Activated CD8-positive, alpha-beta T cell treated with anti-CD3 and anti-CD28 coated beads for 36 hours (primary cell): Measurements from ENCODE around the gene CD46. TPM values are rescaled to one million over a fixed set of nuclear protein-coding genes. Genes with fewer than 3 reads are reported as not detected.
"Not testable (repeated sequence)": the region's sequence is repeated elsewhere in the genome, so short reads cannot be mapped to it uniquely, and the experiment has no call there.

Experiments used
- ATAC-seq: fragments of 200-7000 bp; cut with Tn5 transposase; one replicate; pipeline ENCODE4 v1.10.0; 2021; ENCODE audit warnings: mild to moderate bottlenecking, moderate library complexity
- CTCF ChIA-PET: fragments of 350-600 bp; sonication (Branson Sonifier 250); formaldehyde crosslinking; loops from one replicate; lab custom pipeline; 2021; ENCODE audit warnings: antibody characterized with exemption; lab: Charles Lee
- POLR2A ChIA-PET: fragments of 350-600 bp; sonication (Branson Sonifier 250); formaldehyde crosslinking; loops from one replicate; lab custom pipeline; 2021; ENCODE audit warnings: antibody characterized with exemption; lab: Charles Lee
- DNase-seq: peaks from one replicate; pipeline ENCODE4 v3.0.0-alpha.2; 2020
- H3K27ac Mint-ChIP-seq: one replicate; pipeline ENCODE4 v1.8.0; 2021; ENCODE audit warnings: mild to moderate bottlenecking, mixed read lengths
- H3K27me3 Mint-ChIP-seq: one replicate; pipeline ENCODE4 v1.8.0; 2021; ENCODE audit warnings: mixed read lengths
- H3K36me3 Mint-ChIP-seq: one replicate; pipeline ENCODE4 v1.8.0; 2021; ENCODE audit warnings: low read depth, mixed read lengths
- H3K4me1 Mint-ChIP-seq: one replicate; pipeline ENCODE4 v1.8.0; 2021; ENCODE audit warnings: low read depth, mixed read lengths
- H3K4me3 Mint-ChIP-seq: one replicate; pipeline ENCODE4 v1.8.0; 2021; ENCODE audit warnings: mild to moderate bottlenecking, moderate library complexity, mixed read lengths
- H3K9me3 Mint-ChIP-seq: one replicate; pipeline ENCODE4 v1.8.0; 2021; ENCODE audit warnings: mixed read lengths
- CTCF ChIP-seq: fragments of 200-600 bp; IDR thresholded peaks from one replicate; pipeline ENCODE4 v1.8.0; 2022; ENCODE audit warnings: antibody characterized with exemption, mild to moderate bottlenecking
- intact Hi-C: fragments of 100-400 bp; cut with micrococcal nuclease; formaldehyde crosslinking; loops from one replicate; pipeline ENCODE4 v1.10.0; 2022
- total RNA-seq, 2 experiments: library from RNA; stranded (reverse); gene quantifications; one replicate each; pipeline ENCODE4 v1.2.3, GENCODE V29; 2021

Gene CD46
- 10 to 100 TPM; 77.7 to 84.3 TPM for total RNA-seq

DNA sequence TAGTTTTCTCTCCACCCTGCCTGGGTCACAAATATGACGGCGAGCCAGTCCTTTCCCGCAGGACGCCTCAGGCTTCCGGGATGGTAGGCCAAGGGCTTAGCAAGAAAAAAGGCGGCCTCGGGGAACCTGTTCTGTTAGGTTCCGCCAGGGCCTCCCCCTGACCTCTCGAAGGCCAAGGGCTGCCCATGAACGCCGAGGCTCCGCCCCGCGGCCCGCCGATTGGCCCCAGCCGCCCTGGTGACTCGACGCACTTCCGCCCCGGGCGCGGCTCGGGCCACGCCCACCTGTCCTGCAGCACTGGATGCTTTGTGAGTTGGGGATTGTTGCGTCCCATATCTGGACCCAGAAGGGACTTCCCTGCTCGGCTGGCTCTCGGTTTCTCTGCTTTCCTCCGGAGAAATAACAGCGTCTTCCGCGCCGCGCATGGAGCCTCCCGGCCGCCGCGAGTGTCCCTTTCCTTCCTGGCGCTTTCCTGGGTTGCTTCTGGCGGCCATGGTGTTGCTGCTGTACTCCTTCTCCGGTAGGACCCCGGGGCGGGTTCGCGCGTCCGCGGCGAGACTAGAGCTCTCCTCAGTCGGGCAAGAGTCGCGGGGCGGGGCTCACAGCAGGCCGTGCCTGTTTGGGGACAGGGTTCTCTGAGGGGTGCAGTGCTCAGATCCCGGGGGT lies at the start of gene CD46:
Gene CD46 (plus strand): TSS at position 265 of the 666 bp plus-strand sequence. CDS start 159 bp downstream, at position 424.
- Mint-ChIP-seq H3K36me3 (peaks cover 14% of the 10 kb centered on the region), H3K27ac (peak within 1 kb of the TSS; percentile 98), H3K4me3 (peak within 1 kb of the TSS; percentile 98), H3K27me3 (no peaks in the 10 kb centered on the region), H3K9me3 (peaks cover 3% of the 10 kb centered on the region), H3K4me1 (peaks cover 62% of the 10 kb centered on the region)
- DNase-seq (peak; percentile 97), ATAC-seq (peak; percentile 98)
- POLR2A ChIA-PET = interaction anchor here (0.7 to 1.1 kb wide), 3 partner anchors 26 to 80 kb away, joined by 3 to 5 read pairs (median 3); no protein-coding TSS in a partner anchor
- CTCF ChIA-PET = interaction anchor here (1.4 to 2.7 kb wide), 2 partner anchors 45 to 211 kb away, joined by 4 to 8 read pairs; no protein-coding TSS in a partner anchor
- intact Hi-C loops = no loop called here
- TF ChIP-seq CTCF = no peak

GRCh38 chr1:207702317-207702716 lies 49.5 kb upstream of the CD46 start:
- no peaks in the 10 kb centered on the region for H3K36me3 Mint-ChIP-seq
- ATAC-seq = no peak
- CTCF ChIA-PET = interaction anchor here (1.0 to 2.9 kb wide), 3 partner anchors 53 to 296 kb away, joined by 3 to 11 read pairs (median 3); no protein-coding TSS in a partner anchor

GRCh38 chr1:207703712-207704111 lies 48.1 kb upstream of the CD46 start:
- no peak overlapping the region for H3K27ac Mint-ChIP-seq
- H3K36me3 Mint-ChIP-seq = no peaks in the 10 kb centered on the region
- intact Hi-C loops = no loop called here
- H3K9me3 Mint-ChIP-seq = no peaks in the 10 kb centered on the region
- TF ChIP-seq CTCF = no peak
- no peak for ATAC-seq
- POLR2A ChIA-PET = no interaction called here
- H3K4me3 Mint-ChIP-seq = no peak overlapping the region
- no peak for DNase-seq
- CTCF ChIA-PET = interaction anchor here (2.9 kb wide), 1 partner anchor 94 kb away, joined by 11 read pairs; no protein-coding TSS in a partner anchor
- H3K27me3 Mint-ChIP-seq = no peaks in the 10 kb centered on the region
- H3K4me1 Mint-ChIP-seq = no peaks in the 10 kb centered on the region

More at GRCh38 chr1:207702317-207702716, 49.5 kb upstream of the CD46 start:
- no peaks in the 10 kb centered on the region for H3K27me3 Mint-ChIP-seq
- no peaks in the 10 kb centered on the region for H3K4me1 Mint-ChIP-seq
- no peak overlapping the region for H3K27ac Mint-ChIP-seq
- H3K9me3 Mint-ChIP-seq = no peaks in the 10 kb centered on the region
- H3K4me3 Mint-ChIP-seq = no peak overlapping the region
- no peak for TF ChIP-seq CTCF
- no peak for DNase-seq
- intact Hi-C loops = no loop called here
- POLR2A ChIA-PET = no interaction called here

DNA sequence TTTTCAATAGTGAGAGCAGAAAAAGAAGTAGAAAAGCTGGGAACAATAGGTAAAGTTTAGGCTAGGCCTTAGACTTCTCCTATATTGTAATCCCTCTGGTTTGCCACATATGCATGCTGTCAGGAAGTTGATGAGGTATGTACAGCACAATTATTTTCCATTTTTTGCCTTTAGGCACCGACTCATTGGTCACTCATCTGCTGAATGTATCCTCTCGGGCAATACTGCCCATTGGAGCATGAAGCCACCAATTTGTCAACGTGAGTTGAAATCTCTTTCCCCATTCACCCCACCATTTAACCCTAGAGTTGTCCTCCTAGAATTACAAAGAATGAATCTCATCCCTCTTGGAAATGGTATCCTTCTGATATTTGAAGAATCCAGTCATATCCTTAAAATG lies 43.9 kb upstream of the CD46 start:
- POLR2A ChIA-PET, ATAC-seq, H3K27ac Mint-ChIP-seq: not testable (repeated sequence)

DNA sequence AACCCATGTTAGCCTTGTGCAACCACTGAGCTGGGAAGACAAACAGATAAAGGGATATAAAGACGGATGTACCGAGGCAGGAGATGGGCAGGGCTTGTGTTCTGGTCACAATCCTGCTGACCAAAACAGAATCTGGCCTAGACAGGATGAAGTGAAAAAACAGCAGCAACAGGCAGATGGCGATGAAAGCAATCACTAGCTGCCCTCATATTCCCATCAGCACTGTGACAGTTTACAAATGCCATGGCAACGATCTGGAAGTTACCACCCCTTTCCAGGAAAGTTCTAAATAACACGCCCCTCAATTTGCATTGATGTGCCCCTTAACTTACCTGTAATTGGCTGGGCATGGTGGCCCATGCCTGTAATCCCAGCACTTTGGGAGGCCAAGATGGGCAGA lies 40.6 kb upstream of the CD46 start:
- H3K4me3 Mint-ChIP-seq = no peak overlapping the region
- no peak overlapping the region for H3K27ac Mint-ChIP-seq
- no peaks in the 10 kb centered on the region for H3K27me3 Mint-ChIP-seq
- no peak for TF ChIP-seq CTCF
- ChIA-PET POLR2A (no interaction called here), CTCF (interaction anchor here (1.1 to 2.0 kb wide), 3 partner anchors 13 to 252 kb away, joined by 4 to 6 read pairs (median 5); no protein-coding TSS in a partner anchor)
- intact Hi-C loops = no loop called here
- H3K36me3 Mint-ChIP-seq = no peaks in the 10 kb centered on the region
- DNase-seq (peak; percentile 16), ATAC-seq (no peak)
- no peaks in the 10 kb centered on the region for H3K9me3 Mint-ChIP-seq
- no peaks in the 10 kb centered on the region for H3K4me1 Mint-ChIP-seq

More for the DNA sequence above, 43.9 kb upstream of the CD46 start:
- H3K27me3 Mint-ChIP-seq, DNase-seq, H3K9me3 Mint-ChIP-seq, H3K36me3 Mint-ChIP-seq, H3K4me3 Mint-ChIP-seq, intact Hi-C loops, CTCF ChIA-PET, H3K4me1 Mint-ChIP-seq: not testable (repeated sequence)

GRCh38 chr1:207712701-207713100 lies 39.2 kb upstream of the CD46 start:
- POLR2A ChIA-PET, H3K27me3 Mint-ChIP-seq, ATAC-seq, intact Hi-C loops, H3K36me3 Mint-ChIP-seq, DNase-seq, H3K4me3 Mint-ChIP-seq, H3K27ac Mint-ChIP-seq, H3K9me3 Mint-ChIP-seq, H3K4me1 Mint-ChIP-seq: not testable (repeated sequence)
- CTCF ChIA-PET = interaction anchor here (1.3 to 1.8 kb wide), 2 partner anchors 85 to 251 kb away, joined by 5 read pairs; no protein-coding TSS in a partner anchor
